Measurements from ENCODE around the gene MERTK. TPM values are rescaled to one million over a fixed set of nuclear protein-coding genes. Genes with fewer than 3 reads are reported as not detected.

Gene MERTK
- total RNA-seq, 4 donors from 2014 or later = 32.4 to 102 (median 75.1) TPM

- TF ChIP-seq CTCF (IDR thresholded peaks at IDR 0.05; ENCODE audit: low read depth) = no peak
Measured at GRCh38 chr2:112074506-112074905, 176.1 kb downstream of the MERTK start.

- TF ChIP-seq CTCF (IDR thresholded peaks at IDR 0.05; ENCODE audit: low read depth) = no peak
Measured at GRCh38 chr2:112075490-112076260, 177.3 kb downstream of the MERTK start.

GRCh38 chr2:112077814-112078213 is 179.4 kb downstream of the MERTK start:
- no peak for TF ChIP-seq CTCF (IDR thresholded peaks at IDR 0.05; ENCODE audit: low read depth)

Small RNA genes within 50 kb of the gene (small RNA-seq; reads per million reads assigned to genes)
- not detected for gene RN7SL297P

Other genes with a start within 250 kb of the MERTK start
- 10 to 100 TPM; 39.3 to 53.5 (median 43.7) TPM for gene ANAPC1, start 14.4 kb upstream of the MERTK start, total RNA-seq
- gene TMEM87B, start 156.7 kb downstream of the MERTK start, total RNA-seq = 10 to 100 TPM; 13.6 to 27.5 (median 20.6) TPM
- gene FBLN7, start 239.8 kb downstream of the MERTK start, total RNA-seq = 10 to 100 TPM in 1 of 4 donors, 1 to 10 TPM in 3; 1.3 to 13.0 (median 4.7) TPM

Measured in subcutaneous adipose tissue (tissue), 4 donors.